Measurements from ENCODE around the gene ASB2.

DNA sequence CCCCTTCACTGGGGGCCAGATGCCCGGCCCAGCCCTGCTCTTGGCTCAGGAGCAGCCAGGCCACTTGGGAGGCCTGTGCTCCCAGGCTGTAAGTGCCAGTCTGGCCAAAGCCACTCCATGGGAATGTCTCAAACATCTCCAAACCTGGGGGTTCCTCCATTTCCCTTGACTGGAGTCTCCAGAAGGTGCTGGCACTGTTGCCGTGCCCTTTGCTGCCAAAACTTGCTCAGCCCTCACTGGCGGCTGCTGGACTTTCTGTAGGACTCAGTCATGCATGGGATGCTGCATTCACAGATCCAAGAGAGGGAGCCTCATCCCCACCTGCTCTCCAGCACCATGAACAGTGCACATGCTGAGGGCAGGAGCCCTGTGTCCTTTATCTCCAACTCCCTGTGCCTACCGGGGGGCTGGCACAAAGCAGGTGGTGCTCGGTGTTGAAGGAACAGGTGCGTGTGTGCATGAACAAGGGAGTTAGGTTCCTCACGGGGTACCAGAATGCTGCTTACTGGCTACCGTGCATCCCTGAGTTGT is 40.1 kb upstream of the ASB2 start:
- TF ChIP-seq, protein P1, sequence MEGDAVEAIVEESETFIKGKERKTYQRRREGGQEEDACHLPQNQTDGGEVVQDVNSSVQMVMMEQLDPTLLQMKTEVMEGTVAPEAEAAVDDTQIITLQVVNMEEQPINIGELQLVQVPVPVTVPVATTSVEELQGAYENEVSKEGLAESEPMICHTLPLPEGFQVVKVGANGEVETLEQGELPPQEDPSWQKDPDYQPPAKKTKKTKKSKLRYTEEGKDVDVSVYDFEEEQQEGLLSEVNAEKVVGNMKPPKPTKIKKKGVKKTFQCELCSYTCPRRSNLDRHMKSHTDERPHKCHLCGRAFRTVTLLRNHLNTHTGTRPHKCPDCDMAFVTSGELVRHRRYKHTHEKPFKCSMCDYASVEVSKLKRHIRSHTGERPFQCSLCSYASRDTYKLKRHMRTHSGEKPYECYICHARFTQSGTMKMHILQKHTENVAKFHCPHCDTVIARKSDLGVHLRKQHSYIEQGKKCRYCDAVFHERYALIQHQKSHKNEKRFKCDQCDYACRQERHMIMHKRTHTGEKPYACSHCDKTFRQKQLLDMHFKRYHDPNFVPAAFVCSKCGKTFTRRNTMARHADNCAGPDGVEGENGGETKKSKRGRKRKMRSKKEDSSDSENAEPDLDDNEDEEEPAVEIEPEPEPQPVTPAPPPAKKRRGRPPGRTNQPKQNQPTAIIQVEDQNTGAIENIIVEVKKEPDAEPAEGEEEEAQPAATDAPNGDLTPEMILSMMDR (IDR thresholded peaks at IDR 0.05): no peak
- TF ChIP-seq POLR2AphosphoS5 (IDR thresholded peaks at IDR 0.05; ENCODE audit: low read depth, low read length): no peak
- TF ChIP-seq, protein P2, sequence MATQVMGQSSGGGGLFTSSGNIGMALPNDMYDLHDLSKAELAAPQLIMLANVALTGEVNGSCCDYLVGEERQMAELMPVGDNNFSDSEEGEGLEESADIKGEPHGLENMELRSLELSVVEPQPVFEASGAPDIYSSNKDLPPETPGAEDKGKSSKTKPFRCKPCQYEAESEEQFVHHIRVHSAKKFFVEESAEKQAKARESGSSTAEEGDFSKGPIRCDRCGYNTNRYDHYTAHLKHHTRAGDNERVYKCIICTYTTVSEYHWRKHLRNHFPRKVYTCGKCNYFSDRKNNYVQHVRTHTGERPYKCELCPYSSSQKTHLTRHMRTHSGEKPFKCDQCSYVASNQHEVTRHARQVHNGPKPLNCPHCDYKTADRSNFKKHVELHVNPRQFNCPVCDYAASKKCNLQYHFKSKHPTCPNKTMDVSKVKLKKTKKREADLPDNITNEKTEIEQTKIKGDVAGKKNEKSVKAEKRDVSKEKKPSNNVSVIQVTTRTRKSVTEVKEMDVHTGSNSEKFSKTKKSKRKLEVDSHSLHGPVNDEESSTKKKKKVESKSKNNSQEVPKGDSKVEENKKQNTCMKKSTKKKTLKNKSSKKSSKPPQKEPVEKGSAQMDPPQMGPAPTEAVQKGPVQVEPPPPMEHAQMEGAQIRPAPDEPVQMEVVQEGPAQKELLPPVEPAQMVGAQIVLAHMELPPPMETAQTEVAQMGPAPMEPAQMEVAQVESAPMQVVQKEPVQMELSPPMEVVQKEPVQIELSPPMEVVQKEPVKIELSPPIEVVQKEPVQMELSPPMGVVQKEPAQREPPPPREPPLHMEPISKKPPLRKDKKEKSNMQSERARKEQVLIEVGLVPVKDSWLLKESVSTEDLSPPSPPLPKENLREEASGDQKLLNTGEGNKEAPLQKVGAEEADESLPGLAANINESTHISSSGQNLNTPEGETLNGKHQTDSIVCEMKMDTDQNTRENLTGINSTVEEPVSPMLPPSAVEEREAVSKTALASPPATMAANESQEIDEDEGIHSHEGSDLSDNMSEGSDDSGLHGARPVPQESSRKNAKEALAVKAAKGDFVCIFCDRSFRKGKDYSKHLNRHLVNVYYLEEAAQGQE (IDR thresholded peaks at IDR 0.05; ENCODE audit: low read depth, low read length): no peak

Data from SK-N-SH (cell line).